Activated CD8-positive, alpha-beta memory T cell treated with anti-CD3 and anti-CD28 coated beads for 48 hours (primary cell): Measurements from ENCODE around the gene KRTAP3-3.
"Not testable (repeated sequence)": the region's sequence is repeated elsewhere in the genome, so short reads cannot be mapped to it uniquely, and the experiment has no call there.

Experiments used
- DNase-seq, 3 experiments: peaks; one replicate each; pipeline ENCODE4 v3.0.0-alpha.2; 2020; ENCODE audit warnings: low read depth in 2 of 3, low spot score in 2 of 3

The KRTAP3-3 gene

GRCh38 chr17:40993839-40994238 lies at the start of gene KRTAP3-3:
Gene KRTAP3-3, minus strand, starts transcription at chr17:40994164. Its CDS starts 67 bp downstream, at chr17:40994097.
- no peak for DNase-seq

GRCh38 chr17:41042953-41043352 lies 49.0 kb upstream of the KRTAP3-3 start:
- DNase-seq: no peak

DNA sequence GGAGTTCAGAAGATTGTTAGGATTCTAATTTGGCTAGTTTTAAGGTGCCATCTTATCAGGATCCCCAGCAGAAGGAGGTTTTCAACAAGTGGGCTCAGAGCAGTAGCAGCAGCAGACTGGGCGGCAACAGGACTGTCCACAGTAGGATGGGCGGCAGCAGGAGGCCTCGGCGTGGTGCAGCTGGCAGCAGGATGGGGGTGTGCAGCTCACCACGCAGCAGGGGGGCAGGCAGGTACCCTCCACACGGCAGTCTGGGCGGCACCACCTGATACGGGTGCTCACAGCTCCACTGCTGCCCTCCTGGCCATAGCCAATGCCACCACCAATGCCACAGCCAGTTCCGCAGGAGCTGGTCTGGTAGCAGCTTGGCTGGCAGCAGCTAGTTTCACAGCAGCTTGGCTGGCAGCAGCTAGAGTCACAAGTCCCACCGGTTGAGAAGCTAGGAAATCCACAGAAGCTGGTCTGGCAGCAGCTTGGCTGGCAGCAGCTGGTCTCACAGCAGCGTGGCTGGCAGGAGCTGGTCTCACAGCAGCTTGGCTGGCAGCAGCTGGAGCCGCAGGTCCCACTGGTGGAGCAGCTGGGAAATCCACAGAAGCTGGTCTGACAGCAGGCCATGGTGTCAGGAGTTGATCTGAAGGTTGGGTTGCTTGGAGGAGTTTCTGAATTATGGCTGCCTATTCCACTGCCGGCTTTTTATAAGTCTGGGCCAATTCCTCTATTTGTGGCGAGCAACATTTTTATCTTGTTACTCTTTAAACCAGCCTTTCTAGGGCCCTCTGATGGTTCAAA lies 47.0 kb upstream of the KRTAP3-3 start, which contains the start of gene KRTAP1-1:
Gene KRTAP1-1, minus strand, starts transcription at position 668 of the 789 bp plus-strand sequence. Its CDS starts 53 bp downstream, at position 615.
- not testable (repeated sequence) for DNase-seq

GRCh38 chr17:41037853-41038350 lies 43.9 kb upstream of the KRTAP3-3 start:
- DNase-seq: no peak

DNA sequence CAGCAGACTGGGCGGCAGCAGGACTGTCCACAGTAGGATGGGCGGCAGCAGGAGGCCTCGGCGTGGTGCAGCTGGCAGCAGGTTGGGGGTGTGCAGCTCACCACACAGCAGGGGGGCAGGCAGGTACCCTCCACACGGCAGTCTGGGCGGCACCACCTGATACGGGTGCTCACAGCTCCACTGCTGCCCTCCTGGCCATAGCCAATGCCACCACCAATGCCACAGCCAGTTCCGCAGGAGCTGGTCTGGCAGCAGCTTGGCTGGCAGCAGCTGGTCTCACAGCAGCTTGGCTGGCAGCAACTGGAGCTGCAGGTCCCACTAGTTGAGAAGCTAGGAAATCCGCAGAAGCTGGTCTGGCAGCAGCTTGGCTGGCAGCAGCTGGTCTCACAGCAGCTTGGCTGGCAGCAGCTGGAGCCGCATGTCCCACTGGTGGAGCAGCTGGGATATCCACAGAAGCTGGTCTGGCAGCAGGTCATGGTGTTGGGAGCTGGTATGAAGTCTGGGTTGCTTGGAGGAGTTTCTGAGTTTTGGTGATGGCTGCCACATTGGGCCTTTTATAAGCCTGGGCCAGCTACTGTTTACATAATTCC lies 40.5 kb upstream of the KRTAP3-3 start, which contains the start of gene KRTAP1-3:
Gene KRTAP1-3, minus strand, starts transcription at position 529 of the 590 bp plus-strand sequence. Its CDS starts 53 bp downstream, at position 476.
- not testable (repeated sequence) for DNase-seq

- no peak for DNase-seq
Measured at GRCh38 chr17:41029633-41030245, 35.8 kb upstream of the KRTAP3-3 start, which contains the start of gene KRTAP1-4. Gene KRTAP1-4, minus strand, starts transcription at chr17:41030195. Its CDS starts 117 bp downstream, at chr17:41030078.

GRCh38 chr17:41026715-41027471 lies 32.9 kb upstream of the KRTAP3-3 start, which contains the start of gene KRTAP1-5:
Gene KRTAP1-5, minus strand, starts transcription at chr17:41027208. Its CDS starts 53 bp downstream, at chr17:41027155.
- no peak for DNase-seq

- DNase-seq: no peak
Measured at GRCh38 chr17:41024697-41025096, 30.7 kb upstream of the KRTAP3-3 start.

DNA sequence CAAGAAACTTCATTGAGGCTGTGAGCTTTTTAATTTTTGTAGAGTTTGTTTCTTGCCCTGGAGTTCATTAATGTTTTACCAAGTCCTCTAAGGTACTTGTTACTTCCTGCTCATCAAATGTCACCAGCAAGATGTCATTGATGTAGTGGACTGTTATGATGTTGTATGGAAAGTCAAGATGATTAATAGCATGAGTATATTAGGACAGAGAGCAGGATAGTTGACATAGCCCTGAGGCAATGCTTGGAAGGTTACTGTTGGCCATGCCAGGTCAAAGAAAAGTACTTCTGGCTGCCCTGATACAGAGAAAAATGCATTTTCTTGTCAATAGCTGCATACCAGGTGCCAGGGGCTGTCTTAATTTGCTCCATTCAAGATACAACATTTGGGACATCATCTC lies 26.4 kb upstream of the KRTAP3-3 start:
- DNase-seq: no peak

DNA sequence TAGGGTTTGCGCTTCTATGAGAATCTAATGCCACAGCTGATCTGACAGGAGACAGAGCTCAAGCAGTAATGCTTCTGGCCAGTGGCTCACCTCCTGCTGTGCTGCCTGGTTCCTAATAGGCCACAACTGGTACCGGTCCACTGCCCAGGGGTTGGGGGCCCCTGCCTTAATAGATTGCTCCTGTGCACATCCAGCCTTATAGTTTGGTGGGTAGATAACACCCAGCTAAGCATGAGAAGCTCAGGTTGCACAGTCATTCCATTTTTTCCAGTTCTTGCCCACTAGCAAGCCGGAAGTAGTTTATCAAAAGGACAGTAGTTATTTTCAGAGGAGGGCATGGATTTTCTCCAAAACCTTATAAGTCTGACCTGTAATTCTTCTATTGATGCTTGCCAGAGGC lies 25.5 kb upstream of the KRTAP3-3 start:
- no peak for DNase-seq

GRCh38 chr17:41018541-41018940 lies 24.6 kb upstream of the KRTAP3-3 start:
- no peak for DNase-seq

GRCh38 chr17:41016578-41017215 lies 22.7 kb upstream of the KRTAP3-3 start:
- DNase-seq: no peak

GRCh38 chr17:41015454-41015853 lies 21.5 kb upstream of the KRTAP3-3 start:
- no peak for DNase-seq

DNA sequence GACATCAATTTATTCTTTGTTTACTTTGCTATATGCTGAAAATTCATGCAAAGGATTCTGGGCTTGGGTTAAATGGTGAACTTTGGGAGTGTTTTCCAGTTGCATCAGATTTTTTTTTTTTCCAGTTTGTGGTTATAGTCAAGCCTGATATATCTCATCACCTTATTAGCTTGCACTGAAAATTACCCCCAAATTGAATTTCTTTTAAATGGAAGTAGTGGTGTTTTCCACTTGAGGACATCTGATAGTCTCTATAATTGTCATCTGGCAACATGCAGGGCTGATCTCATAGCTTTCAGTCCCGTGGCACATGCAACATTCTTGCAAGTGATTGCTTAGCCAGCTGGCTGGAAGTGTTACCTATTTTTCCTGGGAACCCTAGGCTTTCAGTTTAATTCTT lies 19.6 kb upstream of the KRTAP3-3 start:
- no peak for DNase-seq

- DNase-seq: no peak
Measured at GRCh38 chr17:41013181-41013580, 19.2 kb upstream of the KRTAP3-3 start.

- no peak for DNase-seq
Measured at GRCh38 chr17:41012326-41013120, 18.6 kb upstream of the KRTAP3-3 start.

- DNase-seq: no peak
Measured at GRCh38 chr17:41010441-41010840, 16.5 kb upstream of the KRTAP3-3 start.

DNA sequence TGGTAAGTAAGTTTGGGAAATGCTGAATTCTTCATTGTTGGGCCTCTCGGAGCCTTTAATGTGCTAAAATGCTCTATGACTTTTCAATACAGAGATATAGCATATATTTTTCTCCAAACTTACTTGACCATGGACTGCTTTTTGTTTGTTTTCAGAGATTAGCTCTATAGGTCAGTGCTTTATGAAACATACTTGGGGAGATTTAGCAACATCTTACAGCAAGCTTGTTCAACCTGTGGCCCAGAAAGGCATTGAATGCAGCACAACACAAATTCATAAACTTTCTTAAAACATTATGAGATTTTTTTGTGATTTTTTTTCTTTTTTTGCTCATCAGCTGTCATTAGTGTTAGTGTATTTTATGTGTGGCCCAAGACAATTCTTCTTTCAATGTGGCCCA lies 16.0 kb upstream of the KRTAP3-3 start:
- DNase-seq: no peak

DNA sequence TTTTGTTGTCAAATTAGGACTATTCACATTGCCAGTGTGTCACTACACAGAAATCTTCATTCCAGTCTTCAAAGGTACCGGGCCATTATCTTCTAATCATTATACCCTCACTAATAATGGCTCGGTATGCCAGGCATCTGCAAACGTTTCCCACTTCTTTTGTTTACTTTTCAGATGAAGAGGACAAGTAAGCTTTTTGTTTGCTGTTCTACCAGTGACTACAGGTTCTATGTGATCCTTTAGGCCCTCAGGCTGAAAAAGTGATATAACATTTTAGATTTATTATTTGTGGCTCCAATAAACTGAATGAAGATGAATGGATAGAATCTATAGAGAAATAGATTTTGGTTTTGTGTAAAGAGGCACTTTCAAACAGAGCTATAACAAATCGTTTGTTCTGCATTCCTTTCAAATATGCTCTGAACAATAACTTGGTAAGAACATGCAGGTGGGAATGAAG lies 15.4 kb upstream of the KRTAP3-3 start:
- no peak for DNase-seq
